GM10266 (cell line): ENCODE results near the gene FLNC.

ENCODE experiments used
- DNase-seq: peaks from one replicate; pipeline ENCODE4 v3.0.0; 2012; ENCODE audit errors: extremely low spot score
- CTCF ChIP-seq: IDR thresholded peaks from 2 replicates; pipeline ENCODE4 v1.5.1; 2012; ENCODE audit warnings: mild to moderate bottlenecking, low read depth; ENCODE audit not compliant: control insufficient read depth, insufficient read depth; ENCODE audit errors: missing control alignments

Gene FLNC

GRCh38 chr7:128903621-128904361 is 73.6 kb downstream of the FLNC start:
- no peak for TF ChIP-seq CTCF
- DNase-seq: no peak

GRCh38 chr7:128904381-128905197 is 74.4 kb downstream of the FLNC start:
- TF ChIP-seq CTCF: peak; percentile 68
- peak; percentile 87 for DNase-seq

- no peak for DNase-seq
- no peak for TF ChIP-seq CTCF
Measured at GRCh38 chr7:128906001-128906765, 76.0 kb downstream of the FLNC start.

- DNase-seq: no peak
- no peak for TF ChIP-seq CTCF
Measured at GRCh38 chr7:128906766-128907559, 76.8 kb downstream of the FLNC start.
